Mucosa of descending colon (tissue), 3 donors: ENCODE measurements around the gene NEK6. TPM values are rescaled to one million over a fixed set of nuclear protein-coding genes. Genes with fewer than 3 reads are reported as not detected.

Experiments
- ATAC-seq: fragments of 200-7000 bp; cut with Tn5 transposase; one replicate; pipeline ENCODE4 v1.9.1; 2020; ENCODE audit warnings: mild to moderate bottlenecking, moderate library complexity
- DNase-seq, 3 donors: peaks; one replicate each; pipeline ENCODE4 v3.0.0-alpha.2; 2020
- H3K36me3 ChIP-seq: fragments of 200-600 bp; one replicate; pipeline ENCODE4 v1.8.0; 2021; ENCODE audit warnings: low read depth, mild to moderate bottlenecking
- H3K4me1 ChIP-seq: fragments of 200-600 bp; one replicate; pipeline ENCODE4 v1.8.0; 2021; ENCODE audit warnings: low read depth, mild to moderate bottlenecking
- H3K4me3 ChIP-seq: fragments of 200-600 bp; one replicate; pipeline ENCODE4 v1.8.0; 2021; ENCODE audit warnings: mild to moderate bottlenecking
- H3K9me3 ChIP-seq: fragments of 200-600 bp; one replicate; pipeline ENCODE4 v1.8.0; 2021; ENCODE audit warnings: mild to moderate bottlenecking
- CTCF ChIP-seq: fragments of 200-600 bp; IDR thresholded peaks from one replicate; pipeline ENCODE4 v1.8.0; 2022; ENCODE audit warnings: antibody characterized with exemption, mild to moderate bottlenecking
- intact Hi-C, 2 donors: fragments of 100-400 bp; cut with DNase I in 1 of 2; cut with micrococcal nuclease in 1 of 2; formaldehyde crosslinking; loops; one replicate each; pipeline versions ENCODE4 v1.11.0 to v1.11.1; 2022; cut with DNase I, micrococcal nuclease
- total RNA-seq, 3 donors: library from RNA; stranded (reverse); fragmentation: NEBNext Ultra II Directional in 2 of 3; extraction: Animal tissue kit (Norgen Biotek cat#: 25700) in 2 of 3; gene quantifications; one replicate each; pipeline versions ENCODE4 v1.2.1 to v1.2.4, GENCODE V29; 2021 to 2023
- donor health status: DM: no; HTN: no; CAD: no; lungs with moderate emphysema.
- donor health status: DM: no; HTN: no; CAD: no.
- donor health status: DM: no; HTN: yes; CAD: no.

Gene NEK6
- total RNA-seq, 3 donors from 2014 or later = 41.1 to 65.0 (median 51.8) TPM

- intact Hi-C loops = no loop called here
- no peak for ATAC-seq
- DNase-seq = no peak
- Histone ChIP-seq H3K4me3 (no peak overlapping the region), H3K36me3 (no peaks in the 10 kb centered on the region), H3K9me3 (no peaks in the 10 kb centered on the region), H3K4me1 (peaks cover 70% of the 10 kb centered on the region)
- TF ChIP-seq CTCF = no peak
Measured at GRCh38 chr9:124268248-124268647, 10.5 kb downstream of the NEK6 start.

- H3K9me3 ChIP-seq = no peaks in the 10 kb centered on the region
- DNase-seq = no peak
- H3K4me3 ChIP-seq = no peak overlapping the region
- H3K4me1 ChIP-seq = peaks cover 67% of the 10 kb centered on the region
- no peak for ATAC-seq
- no peak for TF ChIP-seq CTCF
- H3K36me3 ChIP-seq = no peaks in the 10 kb centered on the region
- intact Hi-C loops = no loop called here
Measured at GRCh38 chr9:124268661-124269060, 10.9 kb downstream of the NEK6 start.

GRCh38 chr9:124269556-124269955, 11.8 kb downstream of the NEK6 start:
- Histone ChIP-seq H3K4me3 (no peak overlapping the region), H3K9me3 (no peaks in the 10 kb centered on the region), H3K36me3 (no peaks in the 10 kb centered on the region), H3K4me1 (peaks cover 58% of the 10 kb centered on the region)
- intact Hi-C loops = no loop called here
- DNase-seq = no peak
- no peak for TF ChIP-seq CTCF
- ATAC-seq = no peak

GRCh38 chr9:124270504-124271335, 13.0 kb downstream of the NEK6 start:
- H3K9me3 ChIP-seq = no peaks in the 10 kb centered on the region
- H3K4me1 ChIP-seq = peaks cover 51% of the 10 kb centered on the region
- TF ChIP-seq CTCF = no peak
- DNase-seq (peak; percentile 77 to 83 (median 82)), ATAC-seq (peak; percentile 78)
- intact Hi-C loops = no loop called here
- no peak overlapping the region for H3K4me3 ChIP-seq
- no peaks in the 10 kb centered on the region for H3K36me3 ChIP-seq

- DNase-seq = peak; percentile 57 to 77 (median 68)
Measured at GRCh38 chr9:124271660-124272059, 13.9 kb downstream of the NEK6 start.

More at GRCh38 chr9:124271660-124272059, 13.9 kb downstream of the NEK6 start:
- Histone ChIP-seq H3K9me3 (no peaks in the 10 kb centered on the region), H3K4me3 (no peak overlapping the region), H3K36me3 (no peaks in the 10 kb centered on the region), H3K4me1 (peaks cover 41% of the 10 kb centered on the region)
- intact Hi-C loops = no loop called here
- ATAC-seq = peak; percentile 66
- no peak for TF ChIP-seq CTCF
